SJSA1 (cell line): ENCODE data around the gene PLPP2. TPM values are rescaled to one million over a fixed set of nuclear protein-coding genes. Genes with fewer than 3 reads are reported as not detected.
"Not testable (repeated sequence)": the region's sequence is repeated elsewhere in the genome, so short reads cannot be mapped to it uniquely, and the experiment has no call there.

ENCODE experiments used
- DNase-seq, 2 experiments: peaks; one replicate each; pipeline ENCODE4 v3.0.0-alpha.2; 2015 to 2020; ENCODE audit warnings: low spot score in 2 of 2, low read depth in 1 of 2
- H3K27ac ChIP-seq: fragments of 250-450 bp; sonication (Bioruptor Pico); 2 replicates; pipeline ENCODE4 v1.5.1; 2020; ENCODE audit warnings: mild to moderate bottlenecking, moderate library complexity
- H3K27me3 ChIP-seq: fragments of 250-450 bp; sonication (Bioruptor Pico); replicated peaks from 2 replicates; pipeline ENCODE4 v1.5.1; 2020; ENCODE audit warnings: mild to moderate bottlenecking, moderate library complexity
- H3K36me3 ChIP-seq: fragments of 250-450 bp; sonication (Bioruptor Pico); 2 replicates; pipeline ENCODE4 v1.5.1; 2020; ENCODE audit warnings: mild to moderate bottlenecking
- H3K4me1 ChIP-seq: fragments of 250-450 bp; sonication (Bioruptor Pico); replicated peaks from 2 replicates; pipeline ENCODE4 v1.6.1; 2021; ENCODE audit warnings: mild to moderate bottlenecking
- H3K4me3 ChIP-seq: fragments of 250-450 bp; sonication (Bioruptor Pico); 2 replicates; pipeline ENCODE4 v1.5.1; 2020; ENCODE audit warnings: mild to moderate bottlenecking
- H3K9me3 ChIP-seq: fragments of 250-450 bp; sonication (Bioruptor Pico); replicated peaks from 2 replicates; pipeline ENCODE4 v1.5.1; 2020; ENCODE audit warnings: mild to moderate bottlenecking
- total RNA-seq: library from RNA; depleted of rRNA; stranded (reverse); fragments of >200 nt; shearing (Covaris generic); gene quantifications from 2 replicates; pipeline ENCODE4 v1.2.3, GENCODE V29; 2014; rRNA removed

The PLPP2 gene
- total RNA-seq, 1 experiment from 2014 or later = 7.3 TPM

- Histone ChIP-seq H3K36me3 (no peaks in the 10 kb centered on the region), H3K9me3 (no peaks in the 10 kb centered on the region), H3K27me3 (no peaks in the 10 kb centered on the region), H3K4me1 (no peaks in the 10 kb centered on the region), H3K4me3 (no peak overlapping the region), H3K27ac (no peak overlapping the region)
- no peak for DNase-seq
Observed at GRCh38 chr19:246551-246950, 44.7 kb downstream of the PLPP2 start.

- not testable (repeated sequence) for H3K27me3 ChIP-seq, H3K4me3 ChIP-seq, H3K27ac ChIP-seq, H3K4me1 ChIP-seq, DNase-seq, H3K36me3 ChIP-seq, H3K9me3 ChIP-seq
Observed at GRCh38 chr19:245900-246299, 45.3 kb downstream of the PLPP2 start.

- H3K27ac ChIP-seq = no peak overlapping the region
- DNase-seq = no peak
- no peaks in the 10 kb centered on the region for H3K9me3 ChIP-seq
- no peaks in the 10 kb centered on the region for H3K4me1 ChIP-seq
- H3K4me3 ChIP-seq = no peak overlapping the region
- H3K27me3 ChIP-seq = no peaks in the 10 kb centered on the region
- H3K36me3 ChIP-seq = no peaks in the 10 kb centered on the region
Observed at GRCh38 chr19:245457-245856, 45.7 kb downstream of the PLPP2 start.

Other genes starting within 250 kb of the PLPP2 start
- not detected in 2 replicates for gene OR4F17, start 184.3 kb downstream of the PLPP2 start, total RNA-seq
- gene MIER2, start 53.4 kb upstream of the PLPP2 start, total RNA-seq = 19.9 and 26.6 TPM in 2 replicates
- gene C2CD4C, start 117.7 kb upstream of the PLPP2 start, total RNA-seq = 0.05 TPM in 1 of 2 replicates, not detected in the other
- gene SHC2, start 169.6 kb upstream of the PLPP2 start, total RNA-seq = not detected in 2 replicates
- gene MADCAM1, start 205.1 kb upstream of the PLPP2 start, total RNA-seq = not detected in 2 replicates
- gene TPGS1, start 216.1 kb upstream of the PLPP2 start, total RNA-seq = 68.7 and 73.3 TPM in 2 replicates
- gene CDC34, start 240.4 kb upstream of the PLPP2 start, total RNA-seq = 62.1 and 97.9 TPM in 2 replicates